WTC11 (cell line): Measurements from ENCODE around the gene BANK1. TPM values are rescaled to one million over a fixed set of nuclear protein-coding genes. Genes with fewer than 3 reads are reported as not detected.

Experiments
- ATAC-seq: fragments of 200-7000 bp; cut with Tn5 transposase; 2 replicates; pipeline ENCODE4 v1.10.0; 2021; ENCODE audit warnings: mild to moderate bottlenecking, moderate library complexity
- CTCF ChIA-PET: fragments of 300-600 bp; sonication (Branson Sonifier 250); formaldehyde crosslinking; loops from one replicate; lab custom pipeline; 2021; ENCODE audit warnings: antibody characterized with exemption; lab: Charles Lee
- POLR2A ChIA-PET: fragments of 350-600 bp; sonication (Branson Sonifier 250); formaldehyde crosslinking; loops from one replicate; lab custom pipeline; 2021; ENCODE audit warnings: antibody characterized with exemption; lab: Charles Lee
- DNase-seq: peaks from one replicate; pipeline ENCODE4 v3.0.0; 2021; ENCODE audit warnings: low spot score
- H3K27ac Mint-ChIP-seq: 2 replicates; pipeline ENCODE4 v1.8.0; 2021; ENCODE audit warnings: mixed read lengths
- H3K27me3 Mint-ChIP-seq: 2 replicates; pipeline ENCODE4 v1.8.0; 2021; ENCODE audit warnings: low read depth, mild to moderate bottlenecking, moderate library complexity, mixed read lengths
- H3K36me3 Mint-ChIP-seq: 2 replicates; pipeline ENCODE4 v1.8.0; 2021; ENCODE audit warnings: mixed read lengths
- H3K4me1 Mint-ChIP-seq: 2 replicates; pipeline ENCODE4 v1.8.0; 2022; ENCODE audit warnings: mixed read lengths
- H3K4me3 Mint-ChIP-seq: 2 replicates; pipeline ENCODE4 v1.8.0; 2021; ENCODE audit warnings: mild to moderate bottlenecking, moderate library complexity, mixed read lengths
- H3K9me3 Mint-ChIP-seq: 2 replicates; pipeline ENCODE4 v1.8.0; 2021; ENCODE audit warnings: mixed read lengths
- ATF1 ChIP-seq: sonication (generic); formaldehyde crosslinking; IDR thresholded peaks from 2 replicates; pipeline ENCODE4 v1.8.1; 2023; ENCODE audit warnings: mild to moderate bottlenecking, moderate library complexity, missing genetic modification reagents
- CREM ChIP-seq: sonication (generic); formaldehyde crosslinking; IDR thresholded peaks from 2 replicates; pipeline ENCODE4 v1.8.1; 2022; ENCODE audit warnings: mild to moderate bottlenecking, missing genetic modification reagents, moderate library complexity
- CTCF ChIP-seq: fragments of 200-600 bp; IDR thresholded peaks from 2 replicates; pipeline ENCODE4 v1.8.0; 2022; ENCODE audit warnings: antibody characterized with exemption
- ETV6 ChIP-seq: sonication (generic); formaldehyde crosslinking; IDR thresholded peaks from 2 replicates; pipeline ENCODE4 v1.8.1; 2022; ENCODE audit warnings: mild to moderate bottlenecking, missing genetic modification reagents
- FOXK1 ChIP-seq: sonication (generic); formaldehyde crosslinking; IDR thresholded peaks from 2 replicates; pipeline ENCODE4 v1.8.0; 2022; ENCODE audit warnings: mild to moderate bottlenecking, moderate library complexity, missing genetic modification reagents
- FOXP4 ChIP-seq: sonication (generic); formaldehyde crosslinking; IDR thresholded peaks from 2 replicates; pipeline ENCODE4 v1.8.0; 2022; ENCODE audit warnings: mild to moderate bottlenecking, missing genetic modification reagents
- GABPB1 ChIP-seq: sonication (generic); formaldehyde crosslinking; IDR thresholded peaks from 2 replicates; pipeline ENCODE4 v1.8.1; 2023; ENCODE audit warnings: mild to moderate bottlenecking, missing genetic modification reagents
- GRHL2 ChIP-seq: fragments of 250-450 bp; sonication (Bioruptor Pico); IDR thresholded peaks from 2 replicates; pipeline ENCODE4 v1.8.0; 2022; ENCODE audit warnings: mild to moderate bottlenecking, moderate library complexity; ENCODE audit not compliant: insufficient replicate concordance, severe bottlenecking
- KAT7 ChIP-seq: sonication (generic); formaldehyde crosslinking; IDR thresholded peaks from 2 replicates; pipeline ENCODE4 v1.8.1; 2023; ENCODE audit warnings: missing genetic modification reagents, mild to moderate bottlenecking, borderline replicate concordance
- MAX ChIP-seq: sonication (generic); formaldehyde crosslinking; IDR thresholded peaks from 2 replicates; pipeline ENCODE4 v1.8.0; 2022; ENCODE audit warnings: mild to moderate bottlenecking, missing genetic modification reagents
- NFYB ChIP-seq: sonication (generic); formaldehyde crosslinking; conservative IDR thresholded peaks from 2 replicates; pipeline ENCODE4 v1.8.0; 2022; ENCODE audit warnings: low read depth, missing genetic modification reagents
- NR1H2 ChIP-seq: sonication (generic); formaldehyde crosslinking; IDR thresholded peaks from 2 replicates; pipeline ENCODE4 v1.9.0; 2021; ENCODE audit warnings: mild to moderate bottlenecking, moderate library complexity, missing genetic modification reagents
- NR2C2 ChIP-seq: sonication (generic); formaldehyde crosslinking; IDR thresholded peaks from 2 replicates; pipeline ENCODE4 v1.8.0; 2022; ENCODE audit warnings: mild to moderate bottlenecking, missing genetic modification reagents
- SMAD3 ChIP-seq: sonication (generic); formaldehyde crosslinking; IDR thresholded peaks from 2 replicates; pipeline ENCODE4 v1.8.0; 2022; ENCODE audit warnings: missing genetic modification reagents, mild to moderate bottlenecking, borderline replicate concordance
- TCF7 ChIP-seq: sonication (generic); formaldehyde crosslinking; IDR thresholded peaks from 2 replicates; pipeline ENCODE4 v1.8.0; 2022; ENCODE audit warnings: mild to moderate bottlenecking, low read depth, missing genetic modification reagents, moderate library complexity
- USF1 ChIP-seq: sonication (generic); formaldehyde crosslinking; IDR thresholded peaks from 2 replicates; pipeline ENCODE4 v1.8.0; 2022; ENCODE audit warnings: mild to moderate bottlenecking, missing genetic modification reagents
- ZBTB21 ChIP-seq: sonication (generic); formaldehyde crosslinking; IDR thresholded peaks from 2 replicates; pipeline ENCODE4 v1.8.1; 2023; ENCODE audit warnings: mild to moderate bottlenecking, missing genetic modification reagents, borderline replicate concordance
- ZNF263 ChIP-seq: sonication (generic); formaldehyde crosslinking; IDR thresholded peaks from 2 replicates; pipeline ENCODE4 v1.8.1; 2022; ENCODE audit warnings: low read depth, mild to moderate bottlenecking, moderate library complexity, missing genetic modification reagents
- ZNF396 ChIP-seq: fragments of 250-450 bp; sonication (Bioruptor Pico); IDR thresholded peaks from 2 replicates; pipeline ENCODE4 v1.8.0; 2021; ENCODE audit warnings: mild to moderate bottlenecking, moderate library complexity, borderline replicate concordance
- ZNF423 ChIP-seq: fragments of 250-450 bp; sonication (Bioruptor Pico); IDR thresholded peaks from 2 replicates; pipeline ENCODE4 v2.1.2; 2022; ENCODE audit warnings: mild to moderate bottlenecking, moderate library complexity
- total RNA-seq: library from RNA; stranded (reverse); gene quantifications from 3 replicates; pipeline ENCODE4 v1.2.3, GENCODE V29; 2021

The BANK1 gene
- total RNA-seq, 1 experiment from 2014 or later = 0.68 TPM

- no peak for TF ChIP-seq TCF7 (CRISPR knock-in tag)
- TF ChIP-seq CTCF = no peak
- no peak for TF ChIP-seq MAX (CRISPR knock-in tag)
Observed at GRCh38 chr4:101851672-101852071, 61.1 kb downstream of the BANK1 start (continued).

GRCh38 chr4:101853028-101853427, 62.5 kb downstream of the BANK1 start:
- TF ChIP-seq SMAD3 (CRISPR knock-in tag) (no peak), CREM (CRISPR knock-in tag) (no peak), GABPB1 (CRISPR knock-in tag) (no peak), FOXP4 (no peak), ETV6 (CRISPR knock-in tag) (no peak), ATF1 (CRISPR knock-in tag) (no peak), CTCF (no peak), ZBTB21 (no peak), NR1H2 (no peak), USF1 (CRISPR knock-in tag) (no peak), ZNF396 (CRISPR knock-in tag) (no peak), ZNF263 (CRISPR knock-in tag) (no peak), NR2C2 (CRISPR knock-in tag) (no peak), MAX (CRISPR knock-in tag) (no peak), FOXK1 (no peak), KAT7 (CRISPR knock-in tag) (no peak), ZNF423 (CRISPR knock-in tag) (no peak), NFYB (CRISPR knock-in tag) (no peak), GRHL2 (CRISPR knock-in tag) (no peak)
- Mint-ChIP-seq H3K4me1 (peaks cover 6% of the 10 kb centered on the region), H3K27ac (no peak overlapping the region), H3K9me3 (0 out of 2 replicates have a peak, but pooled peaks cover 3% of the 10 kb centered on the region), H3K4me3 (no peak overlapping the region), H3K36me3 (no peaks in the 10 kb centered on the region), H3K27me3 (no peaks in the 10 kb centered on the region)
- POLR2A ChIA-PET = no interaction called here
- CTCF ChIA-PET = no interaction called here
- ATAC-seq = no peak
- no peak for DNase-seq
